ENCODE measurements around the gene PYDC2. TPM values are rescaled to one million over a fixed set of nuclear protein-coding genes. Genes with fewer than 3 reads are reported as not detected.

PYDC2 gene
- total RNA-seq, 3 donors from 2014 or later (not counting 1 experiment from before 2014, with no cell fraction given) = not detected

- Histone ChIP-seq H3K9me3 (ENCODE audit: control insufficient read depth, insufficient read depth, low read length) (peaks cover 2% of the 10 kb centered on the region), H3K27me3 (ENCODE audit: control insufficient read depth, insufficient read depth, low read length) (no peaks in the 10 kb centered on the region), H3K27ac (ENCODE audit: low read length) (no peak overlapping the region), H3K4me3 (ENCODE audit: low read length) (no peak overlapping the region), H3K4me1 (ENCODE audit: control insufficient read depth, insufficient read depth, low read length) (no peaks in the 10 kb centered on the region), H3K36me3 (ENCODE audit: control insufficient read depth, insufficient read depth, low read length) (no peaks in the 10 kb centered on the region)
- no peaks in the 10 kb centered on the region for H3K4me1 Mint-ChIP-seq
- intact Hi-C loops (cut with micrococcal nuclease) = no loop called here
- no peak for TF ChIP-seq CTCF (IDR thresholded peaks at IDR 0.05)
- H3K27me3 Mint-ChIP-seq (ENCODE audit: low read depth in 2 of 2) = no peaks in the 10 kb centered on the region
- DNase-seq (no peak), ATAC-seq (no peak)
- WGBS (ENCODE audit: insufficient coverage) = 82% methylated on average over 1 of the region's 5 CpGs
- no peaks in the 10 kb centered on the region for H3K36me3 Mint-ChIP-seq
- H3K27ac Mint-ChIP-seq = no peak overlapping the region
- no peak overlapping the region for H3K4me3 Mint-ChIP-seq
- H3K9me3 Mint-ChIP-seq = peaks cover 0 to 3% of the 10 kb centered on the region in 2 donors
Observed at GRCh38 chr3:191431160-191431822, 29.7 kb upstream of the PYDC2 start.

- Histone ChIP-seq H3K9me3 (ENCODE audit: control insufficient read depth, insufficient read depth, low read length) (peaks cover 2% of the 10 kb centered on the region), H3K27ac (ENCODE audit: low read length) (no peak overlapping the region), H3K36me3 (ENCODE audit: control insufficient read depth, insufficient read depth, low read length) (no peaks in the 10 kb centered on the region), H3K27me3 (ENCODE audit: control insufficient read depth, insufficient read depth, low read length) (no peaks in the 10 kb centered on the region), H3K4me1 (ENCODE audit: control insufficient read depth, insufficient read depth, low read length) (no peaks in the 10 kb centered on the region), H3K4me3 (ENCODE audit: low read length) (no peak overlapping the region)
- no peak overlapping the region for H3K27ac Mint-ChIP-seq
- intact Hi-C loops (cut with micrococcal nuclease) = no loop called here
- WGBS (ENCODE audit: insufficient coverage) = 82% methylated on average over 4 of the region's 5 CpGs
- H3K36me3 Mint-ChIP-seq = no peaks in the 10 kb centered on the region
- DNase-seq = no peak
- no peaks in the 10 kb centered on the region for H3K4me1 Mint-ChIP-seq
- no peak overlapping the region for H3K4me3 Mint-ChIP-seq
- peaks cover 0 to 3% of the 10 kb centered on the region in 2 donors for H3K9me3 Mint-ChIP-seq
- H3K27me3 Mint-ChIP-seq (ENCODE audit: low read depth in 2 of 2) = no peaks in the 10 kb centered on the region
- no peak for TF ChIP-seq CTCF (IDR thresholded peaks at IDR 0.05)
- no peak for ATAC-seq
Observed at GRCh38 chr3:191432162-191432561, 28.8 kb upstream of the PYDC2 start.

- no peaks in the 10 kb centered on the region for H3K27me3 Mint-ChIP-seq (ENCODE audit: low read depth in 2 of 2)
- Histone ChIP-seq H3K9me3 (ENCODE audit: control insufficient read depth, insufficient read depth, low read length) (peaks cover 2% of the 10 kb centered on the region), H3K4me3 (ENCODE audit: low read length) (no peak overlapping the region), H3K36me3 (ENCODE audit: control insufficient read depth, insufficient read depth, low read length) (no peaks in the 10 kb centered on the region), H3K27ac (ENCODE audit: low read length) (no peak overlapping the region), H3K4me1 (ENCODE audit: control insufficient read depth, insufficient read depth, low read length) (no peaks in the 10 kb centered on the region), H3K27me3 (ENCODE audit: control insufficient read depth, insufficient read depth, low read length) (no peaks in the 10 kb centered on the region)
- TF ChIP-seq CTCF (IDR thresholded peaks at IDR 0.05) = no peak
- H3K9me3 Mint-ChIP-seq = peaks cover 0 to 3% of the 10 kb centered on the region in 2 donors
- no peaks in the 10 kb centered on the region for H3K4me1 Mint-ChIP-seq
- intact Hi-C loops (cut with micrococcal nuclease) = no loop called here
- no peak for DNase-seq
- 87% methylated on average over 1 of the region's 1 CpG for WGBS (ENCODE audit: insufficient coverage)
- no peak for ATAC-seq
- no peak overlapping the region for H3K4me3 Mint-ChIP-seq
- no peak overlapping the region for H3K27ac Mint-ChIP-seq
- H3K36me3 Mint-ChIP-seq = no peaks in the 10 kb centered on the region
Observed at GRCh38 chr3:191434024-191434423, 26.9 kb upstream of the PYDC2 start.

GRCh38 chr3:191435981-191436380 is 25.0 kb upstream of the PYDC2 start:
- Mint-ChIP-seq H3K4me1 (no peaks in the 10 kb centered on the region), H3K4me3 (no peak overlapping the region), H3K36me3 (no peaks in the 10 kb centered on the region), H3K27me3 (ENCODE audit: low read depth in 2 of 2) (no peaks in the 10 kb centered on the region), H3K9me3 (peaks cover 0 to 7% of the 10 kb centered on the region in 2 donors), H3K27ac (no peak overlapping the region)
- Histone ChIP-seq H3K9me3 (ENCODE audit: control insufficient read depth, insufficient read depth, low read length) (peaks cover 2% of the 10 kb centered on the region), H3K27ac (ENCODE audit: low read length) (no peak overlapping the region), H3K4me3 (ENCODE audit: low read length) (no peak overlapping the region), H3K36me3 (ENCODE audit: control insufficient read depth, insufficient read depth, low read length) (no peaks in the 10 kb centered on the region), H3K4me1 (ENCODE audit: control insufficient read depth, insufficient read depth, low read length) (no peaks in the 10 kb centered on the region), H3K27me3 (ENCODE audit: control insufficient read depth, insufficient read depth, low read length) (no peaks in the 10 kb centered on the region)
- intact Hi-C loops (cut with micrococcal nuclease) = no loop called here
- TF ChIP-seq CTCF (IDR thresholded peaks at IDR 0.05) = no peak
- WGBS (ENCODE audit: insufficient coverage) = 17% methylated on average over 1 of the region's 2 CpGs
- ATAC-seq (no peak), DNase-seq (no peak)
